Stimulated activated CD8-positive, alpha-beta memory T cell treated with anti-CD3 and anti-CD28 coated beads, Interleukin-7, amount 100 ng/mL, for 24 hours (primary cell): ENCODE results near the gene CCDC152.
A peak's percentile ranks its signal among the peaks of the same experiment; 100 is the strongest.
"Not testable (repeated sequence)": the region's sequence is repeated elsewhere in the genome, so short reads cannot be mapped to it uniquely, and the experiment has no call there.

Experiments used
- DNase-seq: peaks from one replicate; pipeline ENCODE4 v3.0.0-alpha.2; 2020; ENCODE audit warnings: low read depth

The CCDC152 gene, protein sequence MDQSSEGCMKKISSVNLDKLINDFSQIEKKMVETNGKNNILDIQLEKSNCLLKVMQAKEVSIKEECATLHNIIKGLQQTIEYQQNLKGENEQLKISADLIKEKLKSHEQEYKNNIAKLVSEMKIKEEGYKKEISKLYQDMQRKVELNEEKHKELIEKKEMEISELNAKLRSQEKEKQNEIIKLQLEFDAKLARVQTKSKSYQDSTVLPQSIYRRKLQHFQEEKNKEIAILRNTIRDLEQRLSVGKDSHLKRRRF

DNA sequence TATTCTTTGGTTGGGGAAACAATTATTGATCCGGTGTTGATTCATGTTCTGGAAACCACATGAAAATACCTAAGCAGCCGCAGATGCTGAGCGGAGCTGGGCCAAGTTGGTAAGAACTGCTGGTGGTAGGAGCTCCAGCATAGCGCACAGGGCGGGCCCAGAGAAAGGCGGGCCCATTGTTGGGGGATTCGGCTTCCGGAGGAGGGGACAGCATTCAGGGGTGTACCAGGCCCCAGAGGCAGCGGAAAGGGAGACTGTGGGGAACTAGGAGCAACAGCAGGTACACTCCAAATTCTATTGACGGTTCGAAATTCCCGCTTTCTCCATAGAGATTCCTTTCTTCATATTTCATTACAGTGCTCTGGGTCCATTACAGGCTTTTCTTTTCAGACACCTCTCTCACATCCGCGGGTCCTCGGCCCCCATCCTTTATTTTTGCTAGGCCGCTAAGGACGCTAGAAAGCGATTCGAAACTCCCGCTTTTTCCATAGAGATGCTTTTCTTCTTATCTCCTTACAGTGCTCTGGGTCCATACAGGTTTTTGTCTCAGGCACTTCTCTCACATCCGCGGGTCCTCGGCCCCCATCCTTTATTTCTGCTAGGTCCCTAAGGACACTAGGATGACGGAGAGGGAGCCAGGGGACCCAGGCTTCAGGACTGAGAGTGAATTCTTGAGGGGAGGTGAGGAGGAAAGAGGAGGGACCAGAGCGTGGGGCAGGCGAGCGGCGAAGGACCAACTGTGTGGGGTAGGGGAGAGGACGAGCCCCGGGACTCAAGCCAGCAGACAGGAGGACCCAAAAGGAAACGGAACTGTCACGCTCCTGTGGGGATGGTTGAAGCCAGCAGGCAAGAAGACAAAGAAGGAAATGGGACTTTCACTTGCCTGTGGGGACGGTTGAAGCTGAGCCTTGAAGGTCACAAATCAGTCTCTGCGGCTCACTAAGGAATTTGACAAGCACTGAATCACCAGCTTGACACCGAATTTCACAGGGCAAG, at the start of gene CCDC152:
Gene CCDC152, plus strand, starts transcription at position 213 of the 996 bp plus-strand sequence. CDS start 2,304 bp downstream, outside the sequence.
- DNase-seq: peak; percentile 15

DNA sequence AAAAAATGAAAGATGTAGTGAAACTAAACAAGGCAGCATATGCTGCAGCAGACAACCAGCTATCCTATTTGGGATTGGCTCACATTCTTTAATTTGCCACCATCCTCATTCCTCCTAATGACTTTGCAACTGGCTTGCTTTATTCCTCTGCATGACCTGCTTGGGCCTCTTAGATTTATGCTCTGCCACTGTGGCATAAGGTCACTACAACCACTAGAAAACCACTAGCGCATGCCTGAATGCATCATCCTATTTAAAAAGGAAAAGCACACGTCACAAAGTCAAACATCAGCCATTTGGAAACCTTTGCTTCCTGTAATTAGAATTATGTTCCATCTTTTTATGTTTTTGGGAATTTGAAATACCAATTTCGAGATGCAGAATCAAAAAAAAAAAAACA, 40.8 kb upstream of the CCDC152 start:
- no peak for DNase-seq

DNA sequence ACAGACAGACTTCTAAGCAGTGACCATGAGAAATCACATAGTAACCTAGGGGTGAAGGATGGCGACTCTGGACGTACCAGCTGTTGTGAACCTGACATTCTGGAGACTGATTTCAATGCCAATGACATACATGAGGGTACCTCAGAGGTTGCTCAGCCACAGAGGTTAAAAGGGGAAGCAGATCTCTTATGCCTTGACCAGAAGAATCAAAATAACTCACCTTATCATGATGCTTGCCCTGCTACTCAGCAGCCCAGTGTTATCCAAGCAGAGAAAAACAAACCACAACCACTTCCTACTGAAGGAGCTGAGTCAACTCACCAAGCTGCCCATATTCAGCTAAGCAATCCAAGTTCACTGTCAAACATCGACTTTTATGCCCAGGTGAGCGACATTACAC, 38.0 kb upstream of the CCDC152 start:
- no peak for DNase-seq

DNA sequence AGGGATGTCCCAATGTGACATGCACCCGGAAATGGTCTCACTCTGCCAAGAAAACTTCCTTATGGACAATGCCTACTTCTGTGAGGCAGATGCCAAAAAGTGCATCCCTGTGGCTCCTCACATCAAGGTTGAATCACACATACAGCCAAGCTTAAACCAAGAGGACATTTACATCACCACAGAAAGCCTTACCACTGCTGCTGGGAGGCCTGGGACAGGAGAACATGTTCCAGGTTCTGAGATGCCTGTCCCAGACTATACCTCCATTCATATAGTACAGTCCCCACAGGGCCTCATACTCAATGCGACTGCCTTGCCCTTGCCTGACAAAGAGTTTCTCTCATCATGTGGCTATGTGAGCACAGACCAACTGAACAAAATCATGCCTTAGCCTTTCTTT, 37.6 kb upstream of the CCDC152 start:
- no peak for DNase-seq

DNA sequence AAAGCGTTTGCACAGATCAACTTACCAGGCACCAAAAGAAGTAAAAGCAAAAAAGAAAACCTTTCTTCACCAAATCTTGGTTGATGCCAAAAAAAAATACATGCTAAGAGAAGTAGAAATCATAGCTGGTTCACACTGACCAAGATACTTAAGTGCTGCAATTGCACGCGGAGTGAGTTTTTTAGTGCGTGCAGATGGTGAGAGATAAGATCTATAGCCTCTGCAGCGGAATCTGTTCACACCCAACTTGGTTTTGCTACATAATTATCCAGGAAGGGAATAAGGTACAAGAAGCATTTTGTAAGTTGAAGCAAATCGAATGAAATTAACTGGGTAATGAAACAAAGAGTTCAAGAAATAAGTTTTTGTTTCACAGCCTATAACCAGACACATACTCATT, 36.4 kb upstream of the CCDC152 start:
- no peak for DNase-seq

DNA sequence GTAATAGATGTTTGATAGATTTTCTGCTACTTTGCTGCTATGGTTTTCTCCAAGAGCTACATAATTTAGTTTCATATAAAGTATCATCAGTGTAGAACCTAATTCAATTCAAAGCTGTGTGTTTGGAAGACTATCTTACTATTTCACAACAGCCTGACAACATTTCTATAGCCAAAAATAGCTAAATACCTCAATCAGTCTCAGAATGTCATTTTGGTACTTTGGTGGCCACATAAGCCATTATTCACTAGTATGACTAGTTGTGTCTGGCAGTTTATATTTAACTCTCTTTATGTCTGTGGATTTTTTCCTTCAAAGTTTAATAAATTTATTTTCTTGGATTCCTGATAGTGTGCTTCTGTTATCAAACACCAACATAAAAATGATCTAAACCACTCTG, 35.1 kb upstream of the CCDC152 start:
- no peak for DNase-seq

DNA sequence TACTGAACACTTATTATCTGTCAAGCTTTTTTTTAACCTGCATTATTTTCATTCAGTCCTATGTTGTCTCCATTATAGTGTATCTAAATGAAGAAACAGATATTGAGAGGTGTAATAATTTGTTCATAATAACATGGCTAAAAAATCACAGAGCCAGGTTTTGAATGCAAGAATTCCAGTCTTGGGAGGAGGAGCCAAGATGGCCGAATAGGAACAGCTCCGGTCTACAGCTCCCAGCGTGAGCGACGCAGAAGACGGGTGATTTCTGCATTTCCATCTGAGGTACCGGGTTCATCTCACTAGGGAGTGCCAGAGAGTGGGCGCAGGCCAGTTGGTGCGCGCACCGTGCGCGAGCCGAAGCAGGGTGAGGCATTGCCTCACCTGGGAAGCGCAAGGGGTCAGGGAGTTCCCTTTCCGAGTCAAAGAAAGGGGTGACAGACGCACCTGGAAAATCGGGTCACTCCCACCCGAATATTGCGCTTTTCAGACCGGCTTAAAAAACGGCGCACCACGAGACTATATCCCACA, 22.0 kb upstream of the CCDC152 start:
- DNase-seq: not testable (repeated sequence)

DNA sequence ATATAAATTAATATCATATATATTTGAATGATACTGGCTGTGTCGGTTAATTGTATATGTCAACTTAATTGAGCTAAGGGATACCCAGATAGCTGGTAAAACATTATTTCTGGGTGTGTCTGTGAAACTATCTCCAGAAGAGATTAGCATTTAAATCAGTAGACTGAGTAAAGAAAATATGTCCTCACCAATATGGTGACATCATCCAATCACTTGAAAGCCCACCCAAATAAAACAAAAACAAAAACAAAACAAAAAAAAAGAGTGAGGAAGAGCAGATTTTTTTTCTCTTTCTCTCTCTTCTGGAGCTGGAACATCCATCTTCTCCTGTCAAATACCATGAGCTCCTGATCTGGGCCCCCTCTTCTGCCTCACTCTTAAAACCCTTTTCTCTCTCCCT, 15.7 kb upstream of the CCDC152 start:
- DNase-seq: no peak

DNA sequence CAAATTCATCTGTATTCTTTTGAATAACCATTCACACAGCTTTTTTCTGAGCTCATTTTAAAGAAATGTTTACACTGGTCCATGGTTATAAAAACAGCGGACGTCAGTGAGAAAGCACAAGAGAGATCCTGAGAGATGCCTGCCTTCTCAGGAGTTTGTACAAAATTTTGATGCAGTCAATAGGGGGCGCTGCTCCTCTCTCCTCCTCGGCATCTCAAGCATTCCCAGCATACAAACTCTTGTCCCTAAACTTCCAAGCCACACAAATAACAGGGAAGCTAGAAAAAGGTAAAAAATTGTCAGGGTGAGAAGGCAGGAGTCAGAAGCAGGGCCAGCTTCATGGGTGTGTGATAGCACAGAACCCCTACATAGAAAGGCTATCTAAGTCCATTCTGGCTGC, 11.2 kb upstream of the CCDC152 start:
- no peak for DNase-seq

DNA sequence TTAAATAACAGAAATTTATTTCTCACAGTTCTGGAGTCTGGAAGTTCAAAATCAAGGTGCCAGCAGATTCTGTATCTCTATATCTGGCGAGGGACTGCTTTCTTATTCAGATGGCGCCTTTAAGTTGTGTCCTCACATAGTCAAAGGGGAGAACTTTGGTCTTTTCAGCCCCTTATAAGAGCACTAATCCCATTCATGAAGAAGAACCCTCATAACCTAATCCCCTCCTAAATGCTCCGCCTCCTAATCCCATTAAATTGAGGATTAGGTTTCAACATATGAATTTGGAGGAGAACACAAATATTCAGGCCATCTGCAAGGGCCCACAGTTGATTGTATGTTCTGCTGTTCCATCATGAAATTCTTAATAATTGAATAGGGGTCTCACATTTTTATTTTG, 10.8 kb upstream of the CCDC152 start:
- no peak for DNase-seq

DNA sequence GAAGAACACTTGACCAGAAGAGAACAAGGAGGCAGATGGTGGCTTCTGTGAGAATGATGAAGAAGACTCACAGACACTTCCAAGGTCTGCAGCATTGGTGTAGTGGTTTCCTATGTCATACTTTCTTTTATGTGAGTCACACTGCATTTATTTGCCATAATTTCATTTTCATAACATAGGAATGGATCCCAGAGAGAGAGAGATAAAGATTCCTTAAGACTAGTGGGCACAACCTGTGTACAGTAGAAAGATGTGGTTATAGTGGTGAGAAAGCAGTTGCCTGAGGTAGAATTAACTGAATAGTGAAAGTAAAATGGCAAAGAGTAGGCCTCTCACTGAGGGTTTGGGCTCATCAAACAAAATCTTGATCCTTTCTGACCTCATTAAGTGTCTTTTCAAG, 7.6 kb upstream of the CCDC152 start:
- no peak for DNase-seq

DNA sequence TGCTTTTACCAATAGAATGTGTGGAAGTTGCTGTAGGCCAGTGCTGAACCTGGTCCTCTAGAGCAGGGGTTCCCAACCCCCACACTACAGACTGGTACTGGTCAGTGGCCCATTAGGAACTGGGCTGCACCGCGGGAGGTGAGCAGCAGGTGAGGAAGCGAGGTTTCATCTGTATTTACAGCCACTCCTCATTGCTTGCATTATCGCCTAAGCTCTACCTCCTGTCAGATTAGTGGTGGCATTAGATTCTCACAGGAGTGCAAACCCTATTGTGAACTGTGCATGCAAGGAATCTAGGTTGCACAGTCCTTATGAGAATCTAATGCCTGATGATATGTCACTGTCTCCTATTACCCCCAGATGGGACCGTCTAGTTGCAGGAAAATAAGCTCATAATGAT, 6.1 kb upstream of the CCDC152 start:
- no peak for DNase-seq

DNA sequence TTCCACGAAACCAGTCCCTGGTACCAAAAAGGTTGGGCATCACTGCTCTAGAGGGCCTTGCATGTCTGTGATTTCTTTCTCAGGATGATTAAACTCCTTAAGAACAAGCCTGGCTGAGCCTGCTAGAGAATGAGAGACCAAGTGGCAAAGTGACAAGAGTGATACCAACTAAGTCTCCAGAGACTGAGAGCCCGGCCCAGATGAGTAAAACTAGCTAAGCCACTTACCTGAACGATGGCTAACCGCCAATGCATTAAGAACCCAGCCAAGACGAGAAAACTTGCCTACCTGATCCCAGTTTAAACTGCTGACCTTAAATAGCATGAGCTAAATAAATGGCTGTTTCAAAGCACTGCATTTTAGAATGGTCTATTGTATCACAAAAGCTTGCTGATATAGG, 5.6 kb upstream of the CCDC152 start:
- no peak for DNase-seq

DNA sequence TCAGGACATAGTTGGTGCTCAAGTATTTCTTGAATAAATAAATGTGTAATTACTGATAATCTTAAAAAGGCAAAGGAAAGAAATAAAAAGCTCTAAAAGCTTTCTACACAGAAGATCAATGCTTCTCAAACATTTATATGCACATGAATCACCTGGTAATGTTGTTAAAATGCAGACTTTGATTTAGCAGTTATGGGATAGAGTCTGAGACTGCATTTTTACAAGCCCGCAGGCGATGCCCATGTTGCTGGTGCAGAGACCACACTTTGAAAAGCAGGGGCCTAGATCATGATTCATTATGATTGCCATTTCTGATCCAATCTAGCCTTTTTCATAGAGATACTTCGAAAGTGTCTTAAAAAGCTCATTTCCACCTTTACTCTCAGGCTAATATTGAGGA, 3.5 kb upstream of the CCDC152 start:
- no peak for DNase-seq

DNA sequence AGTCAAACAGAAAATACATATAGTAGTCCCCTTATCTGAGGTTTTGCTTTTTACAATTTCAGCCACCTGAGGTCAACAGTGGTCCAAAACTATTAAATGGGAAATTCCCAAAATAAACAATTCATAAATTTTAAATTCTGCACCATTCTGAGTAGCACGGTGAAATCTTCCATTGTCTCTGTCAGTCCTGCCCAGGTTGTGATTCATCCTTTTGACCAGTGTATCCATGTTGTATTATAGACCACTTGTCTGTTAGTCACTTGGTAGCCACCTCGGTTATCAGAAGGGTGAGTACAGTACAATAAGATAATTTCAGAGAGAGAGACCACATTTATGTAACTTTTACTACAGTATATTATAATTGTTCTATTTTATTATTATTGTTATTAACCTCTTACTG, 2.8 kb downstream of the CCDC152 start:
- no peak for DNase-seq

DNA sequence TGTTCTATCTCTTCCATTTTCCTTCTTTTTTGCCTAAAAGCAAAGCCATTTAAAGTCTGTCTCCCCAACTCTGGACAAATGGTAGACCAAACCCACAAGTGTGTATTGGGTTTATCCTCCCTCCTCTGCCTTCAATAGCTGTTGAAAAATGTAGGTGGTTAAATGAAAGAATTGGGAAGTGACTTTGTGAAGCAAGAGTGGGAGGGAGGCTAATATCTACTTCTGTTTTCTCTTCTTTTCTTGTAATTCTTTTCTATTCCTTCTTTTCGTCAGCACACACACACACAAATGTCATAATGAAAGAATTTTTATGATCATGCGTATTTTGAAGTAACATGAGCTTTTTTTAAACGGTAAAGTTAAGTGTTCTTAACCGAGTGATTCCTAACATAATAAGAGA, 3.8 kb downstream of the CCDC152 start:
- no peak for DNase-seq

DNA sequence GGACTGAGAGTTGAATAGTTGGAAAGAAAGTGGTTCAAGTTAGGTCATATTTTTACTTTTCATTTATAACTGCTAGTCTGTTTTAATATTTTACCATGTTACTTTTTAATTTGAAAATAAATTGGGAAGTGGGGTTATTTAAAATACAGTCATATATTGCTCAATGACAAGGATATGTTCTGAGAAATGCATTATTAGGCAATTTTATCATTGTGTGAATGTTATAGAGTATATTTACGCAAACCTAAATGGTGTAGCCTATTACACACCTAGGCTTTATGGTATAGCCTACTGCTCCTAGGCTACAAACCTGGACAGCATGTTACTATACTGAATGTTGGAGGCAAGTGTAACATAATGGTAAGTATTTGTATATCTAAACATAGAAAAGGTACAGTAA, 5.2 kb downstream of the CCDC152 start:
- DNase-seq: no peak

DNA sequence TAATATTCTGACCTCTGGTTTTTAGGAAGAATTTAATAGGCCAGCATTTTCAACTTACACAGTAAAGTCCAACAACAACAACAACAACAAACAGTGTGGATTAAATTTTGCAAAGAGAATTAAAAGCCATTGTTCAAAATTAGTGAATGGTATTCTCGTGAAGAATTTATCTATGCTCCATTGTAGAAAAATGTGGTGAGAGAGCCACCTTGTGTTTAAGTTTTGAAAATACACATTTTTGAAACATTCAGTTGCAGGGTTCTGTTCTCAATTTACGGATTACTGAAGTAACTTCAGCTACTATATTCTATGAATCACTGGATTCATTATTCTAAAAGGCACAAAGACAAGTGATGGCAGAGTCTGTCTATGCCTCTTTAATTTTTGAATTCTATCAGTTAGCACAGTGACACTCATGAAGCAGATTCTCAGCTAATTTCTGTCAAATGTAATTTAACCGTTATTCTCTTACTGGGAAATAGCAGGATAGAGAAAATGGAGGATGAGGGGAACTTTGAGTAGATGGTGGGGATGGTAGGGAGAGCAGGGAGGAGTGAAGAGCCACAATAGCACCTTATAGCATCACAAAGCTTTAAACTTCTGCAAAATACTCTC, 11.0 kb downstream of the CCDC152 start:
- DNase-seq: no peak

DNA sequence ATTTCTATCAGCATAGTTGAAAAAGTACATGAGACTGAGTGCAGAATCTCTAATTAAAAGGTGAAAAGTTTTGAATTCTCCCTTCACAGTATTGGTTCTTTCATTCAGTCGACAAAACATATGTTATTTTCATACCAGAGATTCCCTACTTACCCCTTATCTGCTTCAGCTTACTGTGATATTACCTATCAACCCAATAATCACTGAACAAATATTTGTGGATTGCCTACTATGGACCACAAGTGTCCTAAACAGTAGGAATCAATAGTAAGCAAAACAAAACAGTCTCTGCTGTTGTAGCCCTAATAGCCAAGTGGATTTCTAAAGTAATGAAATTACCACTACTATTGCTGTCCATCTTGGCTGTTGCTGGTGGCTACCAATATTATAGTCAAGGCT, 11.5 kb downstream of the CCDC152 start:
- DNase-seq: no peak

DNA sequence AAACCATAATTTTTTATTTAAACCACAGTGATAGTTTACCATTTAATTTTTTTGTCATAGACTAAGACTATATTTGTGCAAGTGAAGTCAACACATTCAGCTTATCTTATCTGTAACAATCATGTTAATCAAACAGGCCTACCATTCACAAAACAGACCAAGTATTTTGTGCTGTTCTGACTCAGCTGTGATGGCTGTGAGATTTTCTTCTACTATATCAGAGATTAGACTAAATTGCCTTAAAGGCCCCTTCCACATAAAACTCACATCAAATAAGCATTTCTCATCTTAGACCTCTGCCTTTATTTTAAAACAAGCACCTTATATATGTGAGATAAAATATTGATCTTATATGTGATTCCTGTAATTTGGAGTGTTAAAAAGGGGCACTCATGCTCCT, 13.4 kb downstream of the CCDC152 start:
- no peak for DNase-seq

DNA sequence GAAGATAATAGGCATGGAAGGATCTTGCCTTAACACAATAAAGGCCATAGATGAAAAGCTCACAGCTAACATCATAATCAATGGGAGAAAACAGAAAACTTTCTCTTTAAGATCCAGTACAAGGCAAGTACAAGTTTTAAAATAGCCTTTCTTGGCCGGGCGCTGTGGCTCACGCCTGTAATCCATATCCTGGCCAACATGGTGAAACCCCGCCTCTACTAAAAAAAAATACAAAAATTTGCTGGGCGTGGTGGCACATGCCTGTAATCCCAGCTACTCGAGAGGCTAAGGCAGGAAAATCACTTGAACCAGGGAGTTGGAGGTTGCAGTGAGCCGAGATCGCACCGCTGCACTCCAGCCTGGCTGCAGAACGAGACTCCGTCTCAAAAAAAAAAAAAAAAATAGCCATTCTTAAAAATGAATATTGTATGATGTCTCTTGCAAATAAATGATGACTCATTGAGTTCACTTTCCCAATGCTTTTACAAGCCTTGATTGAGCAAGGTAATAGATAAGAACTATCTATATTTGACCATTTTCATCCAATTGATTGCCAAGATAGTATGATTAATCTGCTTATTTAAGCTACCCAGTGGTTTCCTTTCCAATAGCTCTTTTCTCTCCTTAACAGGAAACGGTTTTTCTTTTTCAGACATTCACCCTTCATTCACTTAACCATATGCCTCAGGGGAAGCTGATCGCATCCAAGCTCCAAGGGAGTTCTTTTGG, 15.8 kb downstream of the CCDC152 start:
- DNase-seq: no peak

DNA sequence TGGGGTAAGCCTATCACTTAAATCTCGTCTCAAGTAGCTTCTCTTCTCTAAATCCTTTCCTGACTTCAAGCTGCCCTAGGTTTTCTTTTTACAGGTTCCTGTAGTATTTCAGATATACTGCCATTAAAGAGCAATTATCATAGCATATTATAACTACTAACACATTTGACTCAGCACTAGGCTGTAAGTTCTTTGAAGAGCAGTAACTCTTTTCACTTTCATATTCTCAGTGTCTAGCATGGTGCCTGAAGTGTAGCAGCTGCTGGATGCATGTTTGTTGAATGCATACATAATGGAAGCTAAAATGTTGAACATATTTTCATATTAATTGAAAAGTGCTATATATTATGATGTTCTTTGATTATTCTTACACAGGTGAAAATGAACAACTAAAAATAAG, 22.5 kb downstream of the CCDC152 start:
- DNase-seq: no peak
